HEK293T (cell line): ENCODE results near the gene CENPM.

Experiments used
- CTCF ChIA-PET: fragments of 350-600 bp; formaldehyde crosslinking; extraction: SDS; loops from one replicate; lab custom pipeline; 2021; ENCODE audit warnings: antibody characterized with exemption, inconsistent platforms; lab: Yijun Ruan, JAX
- POLR2A ChIA-PET: fragments of 350-600 bp; formaldehyde crosslinking; extraction: SDS; loops from one replicate; lab custom pipeline; 2020; ENCODE audit warnings: antibody characterized with exemption, inconsistent platforms; lab: Yijun Ruan, JAX
- DNase-seq: peaks from one replicate; pipeline ENCODE4 v3.0.0; 2012; ENCODE audit warnings: mixed read lengths; ENCODE audit errors: extremely low spot score
- ARNT ChIP-seq: fragments of 450-650 bp; IDR thresholded peaks from 2 replicates; pipeline ENCODE4 v1.6.1; 2017; ENCODE audit warnings: mild to moderate bottlenecking
- BHLHE40 ChIP-seq: fragments of 450-650 bp; IDR thresholded peaks from 2 replicates; pipeline ENCODE4 v1.6.1; 2016; ENCODE audit warnings: mild to moderate bottlenecking, moderate library complexity, borderline replicate concordance
- CTBP1 ChIP-seq: fragments of 450-650 bp; IDR thresholded peaks from 2 replicates; pipeline ENCODE4 v1.6.1; 2016; ENCODE audit warnings: borderline replicate concordance
- ELF4 ChIP-seq: fragments of 450-650 bp; IDR thresholded peaks from 2 replicates; pipeline ENCODE4 v1.6.1; 2017; ENCODE audit warnings: antibody characterized with exemption
- FOXA1 ChIP-seq: fragments of 450-650 bp; IDR thresholded peaks from 2 replicates; pipeline ENCODE4 v1.6.1; 2016; ENCODE audit warnings: mild to moderate bottlenecking
- FOXK2 ChIP-seq: fragments of 450-650 bp; IDR thresholded peaks from 2 replicates; pipeline ENCODE4 v1.6.1; 2016; ENCODE audit warnings: mild to moderate bottlenecking
- FOXM1 ChIP-seq: fragments of 450-650 bp; IDR thresholded peaks from 2 replicates; pipeline ENCODE4 v1.6.1; 2017; ENCODE audit warnings: mild to moderate bottlenecking, borderline replicate concordance
- HDGF ChIP-seq: fragments of 450-650 bp; IDR thresholded peaks from 2 replicates; pipeline ENCODE4 v1.6.1; 2017; ENCODE audit warnings: antibody characterized with exemption, borderline replicate concordance
- L3MBTL2 ChIP-seq: fragments of 450-650 bp; conservative IDR thresholded peaks from 2 replicates; pipeline ENCODE4 v1.6.1; 2016; ENCODE audit warnings: mild to moderate bottlenecking
- LEF1 ChIP-seq: fragments of 450-650 bp; IDR thresholded peaks from 2 replicates; pipeline ENCODE4 v1.6.1; 2017; ENCODE audit warnings: mild to moderate bottlenecking, borderline replicate concordance
- NFRKB ChIP-seq: fragments of 450-650 bp; IDR thresholded peaks from 2 replicates; pipeline ENCODE4 v1.6.1; 2016; ENCODE audit warnings: mild to moderate bottlenecking, moderate library complexity
- PKNOX1 ChIP-seq: fragments of 450-650 bp; IDR thresholded peaks from 2 replicates; pipeline ENCODE4 v1.6.1; 2016
- SP1 ChIP-seq: fragments of 450-650 bp; IDR thresholded peaks from 2 replicates; pipeline ENCODE4 v1.6.1; 2017
- SUZ12 ChIP-seq: fragments of 450-650 bp; IDR thresholded peaks from 2 replicates; pipeline ENCODE4 v1.6.1; 2016; ENCODE audit warnings: mild to moderate bottlenecking
- TARDBP ChIP-seq: fragments of 450-650 bp; IDR thresholded peaks from 2 replicates; pipeline ENCODE4 v1.6.1; 2016
- ZNF384 ChIP-seq: fragments of 450-650 bp; IDR thresholded peaks from 2 replicates; pipeline ENCODE4 v1.6.1; 2016

Gene CENPM

DNA sequence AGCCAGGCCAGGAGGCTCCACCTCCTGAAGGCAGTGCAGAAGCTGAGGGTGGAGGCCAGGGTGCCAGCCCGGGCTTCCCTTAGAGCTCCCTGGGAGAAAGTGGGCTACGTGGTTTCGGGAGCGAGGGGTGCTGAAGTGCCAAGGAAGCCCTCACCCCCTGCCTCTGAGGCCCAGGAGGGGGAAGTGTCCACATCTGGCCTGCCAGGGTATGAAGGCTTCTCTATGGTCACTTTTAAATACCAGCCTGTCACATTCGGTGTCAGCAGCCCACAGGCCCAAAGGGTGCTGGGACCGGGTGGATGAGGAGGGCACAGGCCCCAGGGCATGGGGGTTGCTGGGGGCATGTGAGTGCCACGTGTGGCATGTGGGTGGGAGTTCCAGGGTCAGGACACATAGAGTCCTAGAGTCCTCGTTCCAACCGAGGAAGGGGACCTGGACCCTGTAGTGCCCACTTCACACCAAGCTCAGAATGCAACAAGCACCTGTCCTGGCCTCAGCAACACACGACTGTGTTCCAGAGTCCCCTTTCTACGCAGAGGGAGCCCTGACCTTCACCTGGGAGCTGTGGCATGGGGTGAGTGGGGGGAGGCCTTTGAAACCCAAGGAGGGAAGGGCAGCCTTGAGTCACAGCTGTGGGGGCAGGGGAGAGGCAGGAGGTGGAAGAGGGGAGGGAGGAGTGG is 33.8 kb downstream of the CENPM start:
- no peak for DNase-seq
- TF ChIP-seq HDGF (no peak), NFRKB (no peak), SUZ12 (no peak), SP1 (no peak), FOXM1 (no peak), CTBP1 (no peak)
- POLR2A ChIA-PET = interaction anchor here (1.5 kb wide), 1 partner anchor 33 kb away, joined by 4 read pairs; the partner anchor contains the start of gene CENPM
- CTCF ChIA-PET = interaction anchor here (1.0 kb wide), 1 partner anchor 13 kb away, joined by 4 read pairs; no protein-coding TSS in a partner anchor

GRCh38 chr22:41912338-41913039 is 34.5 kb downstream of the CENPM start:
- TF ChIP-seq BHLHE40 (no peak), FOXM1 (no peak), NFRKB (no peak), ELF4 (no peak), TARDBP (no peak), LEF1 (no peak), SUZ12 (no peak), ARNT (no peak), SP1 (no peak)
- ChIA-PET POLR2A (interaction anchor here (1.5 kb wide), 1 partner anchor 34 kb away, joined by 4 read pairs; the partner anchor contains the start of gene CENPM), CTCF (interaction anchor here (0.8 to 1.0 kb wide), 2 partner anchors 13 kb away, joined by 4 read pairs; no protein-coding TSS in a partner anchor)
- DNase-seq = no peak

- TF ChIP-seq ARNT = no peak
- no peak for TF ChIP-seq FOXK2
- no peak for TF ChIP-seq FOXM1
- TF ChIP-seq HDGF = no peak
- no peak for TF ChIP-seq ZNF384
- no peak for TF ChIP-seq L3MBTL2
- no peak for TF ChIP-seq LEF1
- no peak for TF ChIP-seq CTBP1
- TF ChIP-seq ELF4 = no peak
- TF ChIP-seq TARDBP = no peak
- TF ChIP-seq SP1 = no peak
- no peak for TF ChIP-seq SUZ12
- TF ChIP-seq NFRKB = no peak
- no peak for TF ChIP-seq PKNOX1
- no peak for DNase-seq
- ChIA-PET CTCF (interaction anchor here (0.6 to 0.7 kb wide), 2 partner anchors 12 to 55 kb away, joined by 3 read pairs; no protein-coding TSS in a partner anchor), POLR2A (interaction anchor here (1.3 kb wide), 1 partner anchor 14 kb away, joined by 4 read pairs; no protein-coding TSS in a partner anchor)
Measured at GRCh38 chr22:41911001-41911611, 35.8 kb downstream of the CENPM start.

GRCh38 chr22:41910050-41911000 is 36.6 kb downstream of the CENPM start:
- TF ChIP-seq ZNF384 = no peak
- TF ChIP-seq ELF4 = no peak
- no peak for TF ChIP-seq FOXA1
- TF ChIP-seq LEF1 = no peak
- no peak for TF ChIP-seq NFRKB
- no peak for TF ChIP-seq SUZ12
- no peak for TF ChIP-seq L3MBTL2
- no peak for TF ChIP-seq FOXK2
- TF ChIP-seq HDGF = no peak
- no peak for TF ChIP-seq ARNT
- TF ChIP-seq BHLHE40 = no peak
- no peak for TF ChIP-seq PKNOX1
- CTCF ChIA-PET = no interaction called here
- no peak for DNase-seq
- POLR2A ChIA-PET = interaction anchor here (1.3 kb wide), 1 partner anchor 15 kb away, joined by 4 read pairs; no protein-coding TSS in a partner anchor

GRCh38 chr22:41909310-41910049 is 37.5 kb downstream of the CENPM start:
- TF ChIP-seq LEF1 = no peak
- no peak for TF ChIP-seq TARDBP
- no peak for TF ChIP-seq HDGF
- TF ChIP-seq SP1 = no peak
- no peak for TF ChIP-seq L3MBTL2
- no peak for TF ChIP-seq CTBP1
- no peak for TF ChIP-seq NFRKB
- TF ChIP-seq PKNOX1 = no peak
- no peak for TF ChIP-seq FOXA1
- no peak for TF ChIP-seq ELF4
- TF ChIP-seq ZNF384 = no peak
- TF ChIP-seq FOXK2 = no peak
- TF ChIP-seq SUZ12 = no peak
- TF ChIP-seq ARNT = no peak
- TF ChIP-seq FOXM1 = no peak
- TF ChIP-seq BHLHE40 = no peak
- POLR2A ChIA-PET = interaction anchor here (2.5 kb wide), 1 partner anchor 37 kb away, joined by 7 read pairs; the partner anchor contains the start of gene CENPM
- CTCF ChIA-PET = no interaction called here
- DNase-seq = no peak
